K562 (cell line): ENCODE results near the gene REP15. TPM values are rescaled to one million over a fixed set of nuclear protein-coding genes. Genes with fewer than 3 reads are reported as not detected.

Source experiments
- ATAC-seq: fragments of 200-7000 bp; cut with Tn5 transposase; 3 replicates; pipeline ENCODE4 v1.9.1; 2020; ENCODE audit warnings: moderate library complexity
- BruUV-seq: library from RNA; stranded (reverse); fragments of 400-500 nt; replicated peaks from 2 replicates; lab custom pipeline; 2021; lab: Mats Ljungman, UMichigan
- CTCF ChIA-PET: fragments of 300-600 bp; formaldehyde crosslinking; extraction: SDS; loops from one replicate; lab custom pipeline; 2021; ENCODE audit warnings: low intra/inter-chr PET ratio; lab: Yijun Ruan, JAX
- POLR2A ChIA-PET: fragments of 300-600, 350-650 bp; sonication (Branson Sonifier 250); formaldehyde crosslinking; extraction: SDS; loops from one replicate; lab custom pipeline; 2021; ENCODE audit warnings: antibody characterized with exemption, inconsistent platforms; lab: Yijun Ruan, JAX
- DNase-seq, 4 experiments: peaks; one replicate each; pipeline versions ENCODE4 v3.0.0 to v3.0.0-alpha.2; 2011 to 2018; ENCODE audit warnings: low spot score in 3 of 4, mixed read lengths in 3 of 4; ENCODE audit errors: extremely low read depth in 1 of 4
- FAIRE-seq: peaks from 2 replicates; lab custom pipeline; 2011; peaks lifted over from hg19 to GRCh38; lab: Jason Lieb, UNC
- H2AFZ ChIP-seq: 2 replicates; pipeline ENCODE4 v1.6.0; 2011; ENCODE audit warnings: low read depth, low read length, control low read depth, inconsistent platforms
- H3K27ac ChIP-seq: fragments of 200-600 bp; 3 replicates; pipeline ENCODE4 v1.8.0; 2011; ENCODE audit warnings: low read depth, mild to moderate bottlenecking, control low read depth, inconsistent platforms, low read length, moderate library complexity, mixed read lengths; ENCODE audit errors: extremely low read depth
- H3K27me3 ChIP-seq, 2 experiments: fragments of 300-600 bp in 1 of 2; 2 replicates in 1 of 2; 3 replicates in 1 of 2; pipeline versions ENCODE4 v1.6.0 to v1.8.0; 2011; ENCODE audit warnings: inconsistent platforms in 2 of 2, low read length in 2 of 2, mild to moderate bottlenecking in 1 of 2, mixed read lengths in 1 of 2, moderate library complexity in 1 of 2; ENCODE audit not compliant: control insufficient read depth in 2 of 2, insufficient read depth in 2 of 2
- H3K36me3 ChIP-seq: fragments of 300-600 bp; 3 replicates; pipeline ENCODE4 v1.8.0; 2011; ENCODE audit warnings: mild to moderate bottlenecking, low read length, inconsistent platforms; ENCODE audit not compliant: control insufficient read depth, insufficient read depth
- H3K4me1 ChIP-seq, 2 experiments: fragments of 200-600 bp in 1 of 2; replicated peaks in 1 of 2; 2 replicates in 1 of 2; 3 replicates in 1 of 2; pipeline versions ENCODE4 v1.5.1 to v1.8.0; 2011; ENCODE audit warnings: inconsistent platforms in 2 of 2, low read length in 2 of 2, mild to moderate bottlenecking in 1 of 2, mixed read lengths in 1 of 2, moderate library complexity in 1 of 2; ENCODE audit not compliant: control insufficient read depth in 2 of 2, insufficient read depth in 2 of 2
- H3K4me2 ChIP-seq: 2 replicates; pipeline ENCODE4 v1.6.1; 2011; ENCODE audit warnings: low read length, control low read depth, inconsistent platforms, mixed read lengths; ENCODE audit not compliant: insufficient read depth
- H3K4me3 ChIP-seq: fragments of 200-600 bp; sonication (generic), shearing (Covaris generic); 2 replicates; pipeline ENCODE4 v1.5.1; 2016; ENCODE audit warnings: control low read depth, inconsistent platforms
- H3K79me2 ChIP-seq: fragments of 200-600 bp; 3 replicates; pipeline ENCODE4 v1.8.0; 2011; ENCODE audit warnings: low read length, inconsistent platforms; ENCODE audit not compliant: control insufficient read depth, insufficient read depth
- H3K9ac ChIP-seq, 2 experiments: 2 replicates each; pipeline versions ENCODE4 v1.6.0 to v1.6.1; 2011; ENCODE audit warnings: low read depth in 2 of 2, low read length in 2 of 2, control low read depth in 1 of 2, inconsistent platforms in 1 of 2, mild to moderate bottlenecking in 1 of 2, mixed read lengths in 1 of 2; ENCODE audit not compliant: insufficient read depth in 1 of 2
- H3K9me1 ChIP-seq: one replicate; pipeline ENCODE4 v1.6.0; 2011; ENCODE audit warnings: inconsistent platforms, mild to moderate bottlenecking, low read length, moderate library complexity; ENCODE audit not compliant: control insufficient read depth, insufficient read depth
- H3K9me3 ChIP-seq: replicated peaks from 2 replicates; pipeline ENCODE4 v1.5.1; 2011; ENCODE audit warnings: low read depth, low read length, inconsistent platforms; ENCODE audit not compliant: control insufficient read depth, insufficient read depth
- H4K20me1 ChIP-seq: replicated peaks from 2 replicates; pipeline ENCODE4 v1.6.1; 2011; ENCODE audit warnings: low read length, inconsistent platforms, mixed read lengths; ENCODE audit not compliant: control insufficient read depth, insufficient read depth
- ELF2 ChIP-seq: fragments of 250-450 bp; sonication (Bioruptor Pico); IDR thresholded peaks from 2 replicates; pipeline ENCODE4 v1.5.0; 2021; ENCODE audit warnings: mild to moderate bottlenecking
- KAT7 ChIP-seq: sonication (generic); formaldehyde crosslinking; IDR thresholded peaks from 2 replicates; pipeline ENCODE4 v1.8.0; 2022; ENCODE audit warnings: missing genetic modification reagents, mild to moderate bottlenecking, borderline replicate concordance
- MCM2 ChIP-seq: fragments of 450-650 bp; IDR thresholded peaks from 2 replicates; pipeline ENCODE4 v1.6.1; 2017; ENCODE audit warnings: low read depth, mild to moderate bottlenecking
- MEF2D ChIP-seq: conservative IDR thresholded peaks from 2 replicates; pipeline ENCODE4 v1.6.1; 2016; ENCODE audit warnings: low read depth, missing genetic modification characterization, missing compliant biosample characterization
- MTA2 ChIP-seq: fragments of 450-650 bp; IDR thresholded peaks from 2 replicates; pipeline ENCODE4 v1.6.1; 2016; ENCODE audit warnings: low read depth
- MYBL2 ChIP-seq, 2 experiments: fragments of 450-650 bp in 1 of 2; sonication (generic) in 1 of 2; formaldehyde crosslinking in 1 of 2; IDR thresholded peaks; 2 replicates each; pipeline versions ENCODE4 v1.6.1 to v1.8.1; 2017 to 2022; ENCODE audit warnings: borderline replicate concordance in 1 of 2, inconsistent platforms in 1 of 2, low read depth in 1 of 2, mild to moderate bottlenecking in 1 of 2, missing genetic modification reagents in 1 of 2, moderate library complexity in 1 of 2
- NFYB ChIP-seq: IDR thresholded peaks from 2 replicates; pipeline ENCODE4 v1.6.1; 2011; ENCODE audit warnings: mild to moderate bottlenecking, moderate library complexity; ENCODE audit not compliant: insufficient read length; ENCODE audit errors: extremely low read depth
- PTTG1 ChIP-seq: fragments of 450-650 bp; IDR thresholded peaks from 2 replicates; pipeline ENCODE4 v1.6.1; 2016; ENCODE audit warnings: low read depth, mild to moderate bottlenecking, missing genetic modification characterization, missing compliant biosample characterization
- SAFB ChIP-seq: fragments of 200-400 bp; formaldehyde crosslinking; IDR thresholded peaks from 2 replicates; pipeline ENCODE4 v1.6.1; 2017; ENCODE audit warnings: low read depth, low read length, borderline replicate concordance
- SPI1 ChIP-seq: IDR thresholded peaks from 2 replicates; pipeline ENCODE4 v1.6.1; 2011; ENCODE audit warnings: low read depth, low read length, control low read depth, borderline replicate concordance
- XRCC4 ChIP-seq: IDR thresholded peaks from one replicate; pipeline ENCODE4 v1.6.1; 2011; ENCODE audit not compliant: insufficient read depth, insufficient read length; ENCODE audit errors: extremely low read depth
- ZFP1 ChIP-seq: fragments of 450-650 bp; formaldehyde crosslinking; IDR thresholded peaks from 2 replicates; pipeline ENCODE4 v1.4.0; 2020; ENCODE audit warnings: mild to moderate bottlenecking, mixed read lengths
- ZNF124 ChIP-seq: sonication (generic); formaldehyde crosslinking; IDR thresholded peaks from 2 replicates; pipeline ENCODE4 v1.8.1; 2022; ENCODE audit warnings: missing genetic modification reagents
- ZNF140 ChIP-seq: fragments of 250-450 bp; sonication (Bioruptor Pico); IDR thresholded peaks from 2 replicates; pipeline ENCODE4 v1.8.0; 2021; ENCODE audit warnings: moderate library complexity, mild to moderate bottlenecking, inconsistent platforms
- ZNF354B ChIP-seq: fragments of 250-450 bp; sonication (Bioruptor Pico); IDR thresholded peaks from 2 replicates; pipeline ENCODE4 v1.4.0; 2020
- ZNF384 ChIP-seq: IDR thresholded peaks from 2 replicates; pipeline ENCODE4 v1.6.1; 2012; ENCODE audit warnings: low read depth, low read length, improper control_type of control experiment
- ZNF589 ChIP-seq: fragments of 200-800 bp; sonication (Bioruptor generic); IDR thresholded peaks from 2 replicates; pipeline ENCODE4 v1.6.1; 2016; ENCODE audit warnings: low read depth, missing genetic modification characterization, missing compliant biosample characterization
- ZNF785 ChIP-seq: fragments of 250-450 bp; sonication (Bioruptor Pico); IDR thresholded peaks from 2 replicates; pipeline ENCODE4 v1.4.0; 2020; ENCODE audit warnings: mild to moderate bottlenecking
- WGBS: fragments of 100-300 bp; shearing (Covaris generic); methylation state at CpG from one replicate; pipeline ENCODE4 v1.1.6; 2016; ENCODE audit warnings: low coverage, mixed read lengths; ENCODE audit not compliant: insufficient coverage; ENCODE audit errors: missing lambda C conversion rate; 5-methylcytosine and 5-hydroxymethylcytosine counted together
- in situ Hi-C: fragments of 300-500 bp; cut with MboI; formaldehyde crosslinking; loops from 4 replicates; pipeline ENCODE4 v1.15.0; 2018; ENCODE audit warnings: inconsistent platforms, mixed read lengths
- intact Hi-C: fragments of 100-400 bp; cut with micrococcal nuclease; formaldehyde crosslinking; loops from 2 replicates; pipeline ENCODE4 v1.14.2; 2022
- polyA plus RNA-seq, 8 experiments: library from polyadenylated mRNA; depleted of rRNA in 4 of 8; stranded (reverse) in 5 of 8; unstranded in 3 of 8; fragments of >200 nt; fragmentation: Nextera tagmentation in 2 of 8; fragmentation: Illumina TruSeq in 1 of 8; extraction: Ambion mirVana in 2 of 8; extraction: Trizol in 1 of 8; gene quantifications; 2 replicates each; pipeline versions ENCODE4 v1.2.1 to v1.2.3, GENCODE V29; 2011 to 2014; ENCODE audit warnings: inconsistent platforms in 1 of 8, missing spikeins in 1 of 8
- total RNA-seq, 7 experiments: library from RNA; depleted of rRNA in 6 of 7; stranded (reverse); fragments of >200 nt in 6 of 7; fragmentation: Illumina TruSeq in 2 of 7; extraction: Trizol in 2 of 7; gene quantifications; 2 replicates each; pipeline versions ENCODE4 v1.2.1 to v1.2.3, GENCODE V29; 2011 to 2021; ENCODE audit warnings: low replicate concordance in 1 of 7

Gene REP15
- total and polyA plus RNA-seq, 9 of the 15 experiments (the other 6 are each of a cell fraction or from before 2014, with no cell fraction given) = not detected

DNA sequence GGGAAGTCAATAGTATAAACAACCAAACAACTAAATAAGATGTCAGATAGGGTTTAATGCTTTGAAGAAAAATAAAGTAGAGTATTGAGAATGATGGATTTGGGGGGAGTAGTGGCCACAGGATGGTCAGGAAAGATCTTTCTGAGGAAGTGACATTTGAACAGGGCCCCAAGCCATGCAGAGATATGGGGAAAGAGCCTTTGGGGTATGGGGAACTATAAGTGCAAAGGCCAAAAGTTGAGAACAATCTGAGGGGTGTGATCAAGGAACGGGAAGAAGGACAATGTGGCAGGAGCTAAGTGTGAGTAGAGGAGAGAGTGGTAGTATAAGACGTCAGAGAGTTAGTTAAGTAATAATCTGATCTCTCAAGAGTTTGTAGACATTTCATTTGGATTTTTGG lies 15.7 kb downstream of the REP15 start:
- H2AFZ ChIP-seq = no peak overlapping the region
- in situ Hi-C loops (no loop called here), intact Hi-C loops (no loop called here)
- WGBS = 13% methylated on average over 2 of the region's 2 CpGs
- ATAC-seq (no peak), FAIRE-seq (no peak), DNase-seq (peak in 1 of 4 experiments; percentile 21)
- TF ChIP-seq NFYB = no peak
- no peak for TF ChIP-seq MTA2
- TF ChIP-seq ZNF140 (CRISPR knock-in tag) = no peak
- no peak for TF ChIP-seq SPI1
- no peak for TF ChIP-seq ZFP1 (CRISPR knock-in tag)
- TF ChIP-seq SAFB = no peak
- TF ChIP-seq ZNF354B (CRISPR knock-in tag) = no peak
- TF ChIP-seq XRCC4 = no peak
- TF ChIP-seq MYBL2 (IDR thresholded peaks at IDR 0.05; ENCODE audit: low read depth) = no peak
- no peak for TF ChIP-seq MYBL2 (CRISPR knock-in tag; IDR thresholded peaks at IDR 0.05; ENCODE audit: borderline replicate concordance)
- no peak for TF ChIP-seq ELF2 (CRISPR knock-in tag)
- no peak for TF ChIP-seq KAT7 (CRISPR knock-in tag)
- no peak for TF ChIP-seq ZNF124 (CRISPR knock-in tag)
- TF ChIP-seq MCM2 = no peak
- TF ChIP-seq ZNF384 = no peak
- no peak for TF ChIP-seq ZNF589
- TF ChIP-seq PTTG1 (tag) = no peak
- no peak for TF ChIP-seq MEF2D
- no peak for TF ChIP-seq ZNF785 (CRISPR knock-in tag)
- BruUV-seq = no TSS peak
- H3K27ac ChIP-seq = peak overlapping the region; percentile 93
- H3K9me3 ChIP-seq = no peaks in the 10 kb centered on the region
- peak overlapping the region; percentile 97 for H3K4me3 ChIP-seq
- H3K4me1 ChIP-seq = peaks cover 7 to 12% of the 10 kb centered on the region in 2 experiments; a peak in 4 of 5 replicates
- peak overlapping the region; percentile 97 for H3K4me2 ChIP-seq
- peaks cover 51% of the 10 kb centered on the region for H3K79me2 ChIP-seq
- H4K20me1 ChIP-seq = no peaks in the 10 kb centered on the region; the same call in 1 of the 2 replicates
- H3K36me3 ChIP-seq = peaks cover 41% of the 10 kb centered on the region
- ChIA-PET CTCF (no interaction called here), POLR2A (interaction anchor here (0.8 to 2.0 kb wide), 3 partner anchors 11 to 75 kb away, joined by 3 to 5 read pairs (median 5); no protein-coding TSS in a partner anchor)
- no peaks in the 10 kb centered on the region; a peak in 1 of 5 replicates for H3K27me3 ChIP-seq
- no peaks in the 10 kb centered on the region for H3K9me1 ChIP-seq
- H3K9ac ChIP-seq = peak overlapping the region; percentile 84 to 96; a peak in 3 of 4 replicates
